MM.1S (cell line): ENCODE data around the gene TJP1.

ENCODE experiments used
- EZH2 ChIP-seq: fragments of 300-600 bp; sonication (generic); optimal IDR thresholded peaks from 2 replicates; pipeline ENCODE3; 2017; ENCODE audit warnings: low read depth, mild to moderate bottlenecking, antibody characterized with exemption, low read length, mixed read lengths
- EZH2phosphoT487 ChIP-seq: fragments of 300-600 bp; sonication (generic); IDR thresholded peaks from 2 replicates; pipeline ENCODE4 v1.6.1; 2018; ENCODE audit warnings: antibody characterized with exemption, low read length
- TF ChIP-seq, protein P1 (sequence below): fragments of 300-600 bp; sonication (generic); IDR thresholded peaks from 2 replicates; pipeline ENCODE4 v1.5.1; 2016; ENCODE audit warnings: antibody characterized with exemption, low read length, mixed read lengths

GRCh38 chr15:29838352-29839010 is 16.2 kb upstream of the TJP1 start:
- TF ChIP-seq, protein P1, sequence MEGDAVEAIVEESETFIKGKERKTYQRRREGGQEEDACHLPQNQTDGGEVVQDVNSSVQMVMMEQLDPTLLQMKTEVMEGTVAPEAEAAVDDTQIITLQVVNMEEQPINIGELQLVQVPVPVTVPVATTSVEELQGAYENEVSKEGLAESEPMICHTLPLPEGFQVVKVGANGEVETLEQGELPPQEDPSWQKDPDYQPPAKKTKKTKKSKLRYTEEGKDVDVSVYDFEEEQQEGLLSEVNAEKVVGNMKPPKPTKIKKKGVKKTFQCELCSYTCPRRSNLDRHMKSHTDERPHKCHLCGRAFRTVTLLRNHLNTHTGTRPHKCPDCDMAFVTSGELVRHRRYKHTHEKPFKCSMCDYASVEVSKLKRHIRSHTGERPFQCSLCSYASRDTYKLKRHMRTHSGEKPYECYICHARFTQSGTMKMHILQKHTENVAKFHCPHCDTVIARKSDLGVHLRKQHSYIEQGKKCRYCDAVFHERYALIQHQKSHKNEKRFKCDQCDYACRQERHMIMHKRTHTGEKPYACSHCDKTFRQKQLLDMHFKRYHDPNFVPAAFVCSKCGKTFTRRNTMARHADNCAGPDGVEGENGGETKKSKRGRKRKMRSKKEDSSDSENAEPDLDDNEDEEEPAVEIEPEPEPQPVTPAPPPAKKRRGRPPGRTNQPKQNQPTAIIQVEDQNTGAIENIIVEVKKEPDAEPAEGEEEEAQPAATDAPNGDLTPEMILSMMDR = no peak
- TF ChIP-seq EZH2phosphoT487 = no peak
- no peak for TF ChIP-seq EZH2
